Measurements from ENCODE around the gene MACF1.

MACF1 gene

DNA sequence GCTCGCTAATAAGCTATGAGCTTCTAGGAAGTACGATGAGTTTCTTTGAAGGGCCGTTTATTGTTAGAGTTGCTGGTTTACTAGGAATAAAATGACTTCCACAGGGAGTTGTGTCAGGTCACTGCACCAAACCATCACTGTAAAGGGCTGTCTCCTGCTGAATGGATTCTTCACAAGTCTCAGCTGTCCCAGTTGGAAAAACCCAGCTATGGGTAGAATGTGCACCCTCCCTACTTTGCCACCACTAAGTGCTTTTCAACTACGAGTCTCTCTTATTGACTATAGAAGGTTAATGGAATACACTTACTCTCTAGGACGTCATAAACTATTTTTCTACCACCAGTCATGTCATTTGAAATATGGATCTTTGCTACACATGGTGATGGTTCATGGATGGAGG is 192.2 kb downstream of the MACF1 start:
- no peak for DNase-seq

DNA sequence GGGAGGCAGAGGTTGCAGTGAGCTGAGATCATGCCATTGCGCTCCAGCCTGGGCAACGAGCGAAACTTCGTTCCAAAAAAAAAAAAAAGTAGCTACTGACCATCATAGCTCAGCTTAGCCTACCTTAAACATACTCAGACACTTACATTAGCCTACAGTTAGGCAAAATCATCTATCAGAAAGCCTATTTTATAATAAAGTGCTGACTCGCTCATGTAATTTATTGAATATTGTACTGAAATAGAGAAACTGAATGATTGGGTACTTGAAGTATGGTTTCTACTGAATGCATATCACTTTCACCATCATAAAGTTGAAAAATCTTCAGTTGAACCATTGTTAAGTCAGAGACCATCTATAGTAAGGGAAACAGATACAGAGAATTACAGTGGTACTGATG is 193.0 kb downstream of the MACF1 start:
- no peak for DNase-seq

- no peak for DNase-seq
These were observed 194.0 kb downstream of the MACF1 start for GRCh38 chr1:39398278-39399021.

DNA sequence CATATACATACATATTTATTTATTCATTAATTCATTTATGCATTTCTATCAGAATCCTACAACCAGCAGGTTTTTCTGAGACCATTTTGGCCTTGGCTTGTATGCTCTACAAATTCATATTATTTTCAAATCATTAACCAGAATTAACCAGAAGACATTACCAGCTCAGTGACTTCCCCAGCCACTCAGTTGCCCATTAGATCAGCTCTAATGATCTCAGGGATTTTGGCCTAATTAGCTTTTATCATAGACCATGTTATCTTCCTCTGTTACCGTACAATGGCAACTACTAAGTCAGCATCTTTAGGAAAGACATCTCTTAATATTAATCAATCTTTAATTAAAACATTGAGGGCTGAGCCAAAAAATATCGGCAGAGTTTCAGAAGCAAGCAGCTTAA is 196.6 kb downstream of the MACF1 start:
- DNase-seq, result no peak

- DNase-seq, result no peak
These were observed 200.4 kb downstream of the MACF1 start for GRCh38 chr1:39404876-39405275.

- DNase-seq, result no peak
These were observed 200.9 kb downstream of the MACF1 start for GRCh38 chr1:39405358-39405757.

GRCh38 chr1:39406533-39407450 is 202.3 kb downstream of the MACF1 start:
- no peak for DNase-seq

DNA sequence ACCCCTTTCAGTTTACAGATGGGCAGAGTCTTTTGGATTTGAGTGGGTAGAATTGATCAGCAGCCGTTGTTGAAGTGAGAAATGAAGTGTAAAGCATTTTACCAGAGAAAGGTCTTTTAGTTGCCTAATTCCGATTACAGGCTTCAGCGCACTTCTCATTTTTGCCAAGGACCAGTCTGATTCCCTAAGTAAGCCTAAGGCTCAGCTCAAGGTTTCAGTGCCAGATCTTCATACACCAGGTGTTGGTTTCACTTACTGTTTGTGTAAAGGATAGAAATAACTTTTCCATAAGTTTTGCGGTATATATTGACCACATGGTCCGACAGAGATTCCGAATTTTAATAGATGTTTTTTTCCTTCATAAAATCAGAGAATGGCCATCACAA is 203.0 kb downstream of the MACF1 start:
- DNase-seq, result no peak

- DNase-seq, result peak in 1 of 2 experiments; percentile 20
These were observed 203.6 kb downstream of the MACF1 start for GRCh38 chr1:39407896-39408640.

GRCh38 chr1:39408641-39409054 is 204.2 kb downstream of the MACF1 start:
- peak; percentile 91 to 93 for DNase-seq

DNA sequence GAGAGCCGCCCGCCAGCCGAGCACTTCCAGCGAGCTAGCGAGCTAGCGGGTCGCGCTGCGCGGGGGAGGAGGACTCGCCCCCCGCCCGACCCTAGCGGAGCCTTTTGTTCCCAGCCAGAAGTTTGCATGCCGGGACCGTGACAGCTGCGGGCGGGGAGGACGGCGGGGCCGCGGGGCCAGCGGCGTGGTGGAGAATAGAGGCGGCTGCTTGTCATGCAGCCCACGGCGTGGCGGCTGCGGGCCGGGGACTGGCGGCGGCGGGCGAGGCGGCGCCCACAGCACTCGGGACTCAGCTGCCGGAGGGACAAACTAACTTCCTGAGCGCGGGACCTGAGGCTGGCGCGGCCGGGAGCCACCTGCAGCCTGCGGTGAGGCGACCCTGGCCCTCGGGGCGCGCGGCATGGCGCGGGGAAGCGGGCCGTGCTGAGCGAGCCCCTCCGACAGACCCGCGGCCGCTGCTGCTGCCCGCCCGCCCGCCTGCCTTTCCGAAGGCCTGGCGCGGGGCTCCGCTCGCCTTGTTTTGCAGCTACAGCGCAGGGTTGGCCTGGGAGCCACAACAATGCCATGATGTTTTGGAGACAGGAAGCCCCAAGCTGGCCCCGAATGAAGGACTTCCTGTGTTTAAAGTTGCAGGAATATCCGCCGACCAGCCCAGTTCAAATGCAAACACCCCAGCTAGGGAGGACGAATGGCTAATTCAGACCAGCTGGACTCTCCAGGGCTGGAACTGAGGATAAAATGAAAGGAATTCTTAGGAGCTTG is 204.7 kb downstream of the MACF1 start:
- peak in 1 of 2 experiments; percentile 19 for DNase-seq

DNA sequence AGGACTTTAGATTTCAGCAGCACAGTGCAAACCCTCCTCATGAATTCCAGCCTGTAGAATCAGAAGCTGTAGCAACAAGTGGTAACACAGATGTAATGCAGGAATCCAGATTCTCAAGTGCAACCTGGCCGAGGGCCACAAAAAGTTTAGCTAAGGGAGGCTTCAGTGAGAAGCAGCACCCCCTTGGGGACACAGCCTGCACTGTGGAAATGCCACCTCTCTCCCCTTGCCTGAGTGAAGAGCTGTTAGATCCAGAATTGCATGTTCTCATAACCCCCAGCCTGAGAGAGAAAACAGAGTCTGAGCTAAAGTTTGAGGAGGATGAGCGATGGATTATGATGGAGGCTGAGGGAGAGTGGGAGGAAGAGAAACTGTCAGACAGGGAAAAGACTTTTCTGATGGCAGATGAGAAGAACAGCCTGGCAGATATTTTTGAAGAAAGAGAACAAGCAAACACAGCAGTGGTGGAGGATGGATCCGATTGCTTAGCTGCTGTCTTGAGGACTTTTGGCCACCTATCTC is 206.5 kb downstream of the MACF1 start:
- DNase-seq, result peak; percentile 0 to 68

- DNase-seq, result no peak
These were observed 207.3 kb downstream of the MACF1 start for GRCh38 chr1:39411526-39412478.

GRCh38 chr1:39412892-39413291 is 208.4 kb downstream of the MACF1 start:
- DNase-seq, result peak in 1 of 2 experiments; percentile 17

DNA sequence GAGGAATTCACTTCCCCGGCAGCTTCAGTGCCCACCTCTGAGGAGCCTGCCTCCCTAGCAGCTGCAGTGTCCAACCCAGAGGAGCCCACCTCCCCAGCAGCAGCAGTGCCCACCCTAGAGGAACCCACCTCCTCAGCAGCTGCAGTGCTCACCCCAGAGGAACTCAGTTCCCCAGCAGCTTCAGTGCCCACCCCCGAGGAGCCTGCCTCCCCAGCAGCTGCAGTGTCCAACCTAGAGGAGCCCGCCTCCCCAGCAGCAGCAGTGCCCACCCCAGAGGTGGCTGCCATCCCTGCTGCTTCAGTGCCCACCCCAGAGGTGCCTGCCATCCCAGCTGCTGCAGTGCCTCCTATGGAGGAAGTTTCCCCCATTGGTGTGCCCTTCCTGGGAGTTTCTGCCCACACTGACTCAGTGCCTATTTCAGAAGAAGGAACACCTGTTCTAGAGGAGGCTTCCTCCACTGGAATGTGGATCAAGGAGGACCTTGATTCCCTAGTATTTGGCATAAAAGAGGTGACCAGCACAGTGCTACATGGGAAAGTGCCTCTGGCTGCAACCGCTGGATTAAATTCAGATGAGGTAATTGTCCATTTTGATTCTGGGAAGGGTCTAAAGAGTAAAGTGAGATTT is 209.5 kb downstream of the MACF1 start:
- DNase-seq, result no peak

DNA sequence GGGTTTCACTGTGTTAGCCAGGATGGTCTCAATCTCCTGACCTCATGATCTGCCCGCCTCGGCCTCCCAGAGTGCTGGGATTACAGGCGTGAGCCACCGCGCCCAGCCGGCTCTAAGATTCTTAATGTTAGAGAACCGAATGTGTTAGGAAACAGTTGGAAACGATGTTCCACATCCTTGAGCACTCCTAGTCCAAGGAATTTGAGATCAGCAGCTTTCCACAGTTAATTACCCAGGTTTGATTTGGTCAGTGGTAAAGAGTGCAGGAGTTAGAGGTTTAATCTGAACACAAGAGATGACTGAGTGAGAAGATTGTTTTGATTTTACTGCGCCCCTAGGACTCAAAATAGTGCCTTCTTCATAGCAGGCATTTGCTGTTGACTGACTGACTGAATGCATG is 211.1 kb downstream of the MACF1 start:
- no peak for DNase-seq

DNA sequence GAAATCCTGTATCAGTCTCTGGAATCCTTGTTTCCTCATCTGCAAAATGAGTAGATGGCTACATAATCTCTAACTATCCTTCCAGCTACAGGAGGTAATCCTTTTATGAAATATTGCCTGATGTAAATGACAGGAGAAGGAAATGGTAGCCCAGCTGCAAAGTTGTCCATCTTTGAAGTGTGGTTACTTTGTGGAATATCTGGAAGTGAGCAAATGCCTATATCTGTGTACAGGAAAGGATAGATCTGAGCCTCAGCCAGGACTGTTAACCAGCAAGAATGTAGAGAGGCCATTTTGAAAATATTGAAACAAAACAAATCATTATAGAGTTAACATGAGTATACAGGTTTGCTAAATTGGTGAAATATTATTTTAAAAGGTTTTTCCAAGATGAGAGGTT is 212.1 kb downstream of the MACF1 start:
- no peak for DNase-seq

DNA sequence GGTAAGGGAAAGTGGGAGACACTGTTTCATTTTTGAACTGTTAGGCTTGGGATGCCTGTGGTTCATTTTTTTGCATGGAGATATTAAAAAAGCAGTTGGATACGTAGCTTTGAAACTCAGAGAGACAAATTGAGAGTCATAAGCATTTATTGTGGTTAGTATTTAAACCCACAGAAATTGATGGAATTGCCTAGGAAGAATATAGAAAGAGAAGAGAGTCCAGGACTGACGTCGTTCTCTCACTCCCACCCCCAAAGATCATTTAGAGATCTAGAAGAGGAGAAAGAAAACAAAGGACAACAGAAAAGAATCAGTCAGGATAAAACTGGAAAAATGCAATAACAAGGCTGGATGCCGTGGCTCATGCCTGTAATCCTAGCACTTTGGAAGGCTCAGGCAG is 213.7 kb downstream of the MACF1 start:
- DNase-seq, result no peak

DNA sequence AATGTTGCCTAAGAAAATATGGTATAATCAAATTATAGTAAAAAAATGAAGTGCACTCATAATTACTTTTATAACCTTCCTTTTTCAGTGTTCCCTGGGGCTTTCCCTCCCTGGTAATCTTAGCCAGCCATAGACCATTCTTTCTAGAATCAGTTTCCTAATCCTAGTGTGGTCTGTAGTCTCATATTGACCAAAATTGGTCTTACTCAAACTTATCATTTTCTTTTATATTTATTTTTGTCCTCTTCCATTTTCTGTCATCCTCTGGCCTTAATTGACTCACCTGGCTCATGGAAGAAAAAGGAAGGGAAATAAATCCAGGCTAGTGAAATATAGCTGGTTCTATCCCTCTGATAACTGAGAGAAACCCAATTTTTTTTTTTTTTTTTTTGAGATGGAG is 216.0 kb downstream of the MACF1 start:
- no peak for DNase-seq

DNA sequence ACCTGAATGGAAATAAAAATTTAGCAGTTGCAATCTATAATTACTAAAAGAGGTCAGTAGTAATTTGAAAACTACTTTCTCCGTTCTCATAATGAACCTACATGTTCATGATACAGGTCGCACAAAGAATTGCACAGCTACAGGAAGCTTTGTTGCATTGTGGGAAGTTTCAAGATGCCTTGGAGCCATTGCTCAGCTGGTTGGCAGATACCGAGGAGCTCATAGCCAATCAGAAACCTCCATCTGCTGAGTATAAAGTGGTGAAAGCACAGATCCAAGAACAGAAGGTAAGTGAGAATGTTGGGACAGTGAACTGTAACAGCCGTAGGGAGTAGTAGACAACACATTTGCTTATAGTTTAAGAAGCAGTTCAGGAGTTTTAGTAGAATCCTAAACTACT is 218.1 kb downstream of the MACF1 start:
- DNase-seq, result peak in 1 of 2 experiments; percentile 2

DNA sequence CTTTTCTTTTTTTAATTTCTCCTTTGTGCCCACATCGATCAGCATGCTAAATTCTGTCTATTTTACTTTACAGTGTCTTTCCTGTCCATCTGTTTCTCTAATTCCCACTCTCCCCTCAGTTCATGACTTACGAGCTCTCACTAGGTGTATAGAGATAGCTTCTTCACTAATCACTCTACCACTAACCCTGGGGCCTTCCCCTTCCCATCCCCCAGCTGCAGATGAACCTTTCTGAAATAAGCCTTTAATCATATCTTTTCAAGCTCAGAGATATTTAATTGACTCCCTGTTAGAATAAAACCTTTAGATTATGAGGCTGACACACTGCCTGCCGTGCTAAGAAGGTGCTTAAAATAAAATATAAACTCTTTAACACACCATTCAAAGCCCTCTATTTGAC is 220.7 kb downstream of the MACF1 start:
- DNase-seq, result no peak
